GM12878 (cell line): ENCODE measurements around the gene RNF220. TPM values are rescaled to one million over a fixed set of nuclear protein-coding genes. Genes with fewer than 3 reads are reported as not detected.

Source experiments
- ATAC-seq: fragments of 200-7000 bp; cut with Tn5 transposase; 3 replicates; pipeline ENCODE4 v1.9.1; 2020; ENCODE audit warnings: mild to moderate bottlenecking, moderate library complexity
- BruUV-seq: library from RNA; stranded (reverse); fragments of 400-500 nt; replicated peaks from 2 replicates; lab custom pipeline; 2021; lab: Mats Ljungman, UMichigan
- CTCF ChIA-PET: fragments of 300-600 bp; sonication (Branson Sonifier 250); formaldehyde crosslinking; extraction: SDS; loops from one replicate; lab custom pipeline; 2021; ENCODE audit warnings: inconsistent platforms; lab: Yijun Ruan, JAX
- POLR2A ChIA-PET: fragments of 350-600 bp; formaldehyde crosslinking; extraction: SDS; loops from one replicate; lab custom pipeline; 2021; ENCODE audit warnings: inconsistent platforms; lab: Charles Lee
- RAD21 ChIA-PET: fragments of 300-600 bp; sonication (Branson Sonifier 250); formaldehyde crosslinking; loops from one replicate; lab custom pipeline; 2023; ENCODE audit warnings: antibody characterized with exemption; ENCODE audit not compliant: unreplicated experiment; lab: Charles Lee
- SMC1A ChIA-PET: fragments of 300-600 bp; sonication (Branson Sonifier 250); formaldehyde crosslinking; loops from one replicate; lab custom pipeline; 2023; ENCODE audit not compliant: unreplicated experiment, uncharacterized antibody; lab: Charles Lee
- DNase-seq: peaks from one replicate; pipeline ENCODE4 v3.0.0-alpha.2; 2011; ENCODE audit warnings: low read depth, low spot score
- FAIRE-seq: peaks from 3 replicates; lab custom pipeline; 2011; peaks lifted over from hg19 to GRCh38; lab: Jason Lieb, UNC
- H2AFZ ChIP-seq: 2 replicates; pipeline ENCODE4 v1.6.0; 2011; ENCODE audit warnings: low read depth, low read length, control low read depth; ENCODE audit not compliant: control insufficient read depth
- H3K27ac ChIP-seq: 2 replicates; pipeline ENCODE4 v1.5.1; 2011; ENCODE audit warnings: control low read depth; ENCODE audit not compliant: control insufficient read depth, insufficient read depth
- H3K27me3 ChIP-seq, 2 experiments: replicated peaks in 1 of 2; 2 replicates each; pipeline versions ENCODE4 v1.6.0 to v1.6.1; 2011; ENCODE audit warnings: low read length in 1 of 2; ENCODE audit not compliant: control insufficient read depth in 2 of 2, insufficient read depth in 2 of 2
- H3K36me3 ChIP-seq, 2 experiments: 2 replicates each; pipeline ENCODE4 v1.5.1; 2011; ENCODE audit warnings: low read length in 1 of 2; ENCODE audit not compliant: control insufficient read depth in 2 of 2, insufficient read depth in 2 of 2
- H3K4me1 ChIP-seq: 2 replicates; pipeline ENCODE4 v1.6.1; 2011; ENCODE audit warnings: mild to moderate bottlenecking, low read length, moderate library complexity, mixed read lengths; ENCODE audit not compliant: control insufficient read depth, insufficient read depth
- H3K4me2 ChIP-seq: 2 replicates; pipeline ENCODE4 v1.6.0; 2011; ENCODE audit warnings: control low read depth; ENCODE audit not compliant: control insufficient read depth, insufficient read depth
- H3K4me3 ChIP-seq: fragments of 200-600 bp; sonication (generic); 2 replicates; pipeline ENCODE4 v1.5.1; 2016
- H3K79me2 ChIP-seq: 2 replicates; pipeline ENCODE4 v1.6.0; 2011; ENCODE audit warnings: low read length; ENCODE audit not compliant: control insufficient read depth, insufficient read depth
- H3K9ac ChIP-seq: 2 replicates; pipeline ENCODE4 v1.8.0; 2011; ENCODE audit warnings: low read length, control low read depth, mixed read lengths; ENCODE audit not compliant: control insufficient read depth, insufficient read depth
- H3K9me3 ChIP-seq: replicated peaks from 3 replicates; pipeline ENCODE4 v1.5.1; 2011; ENCODE audit warnings: mild to moderate bottlenecking, low read length; ENCODE audit not compliant: control insufficient read depth, insufficient read depth
- H4K20me1 ChIP-seq: 2 replicates; pipeline ENCODE4 v1.6.0; 2011; ENCODE audit not compliant: control insufficient read depth, insufficient read depth
- MTA2 ChIP-seq: fragments of 450-650 bp; IDR thresholded peaks from 2 replicates; pipeline ENCODE4 v1.6.1; 2016; ENCODE audit warnings: low read depth, mild to moderate bottlenecking, moderate library complexity
- RAD21 ChIP-seq: IDR thresholded peaks from 2 replicates; pipeline ENCODE4 v1.6.1; 2011; ENCODE audit warnings: mild to moderate bottlenecking, low read depth, low read length, moderate library complexity; ENCODE audit not compliant: insufficient read depth
- SMC3 ChIP-seq: IDR thresholded peaks from 2 replicates; pipeline ENCODE4 v1.6.1; 2011; ENCODE audit warnings: low read length, improper control_type of control experiment, borderline replicate concordance
- SUZ12 ChIP-seq: fragments of 200-600 bp; sonication (generic); IDR thresholded peaks from one replicate; pipeline ENCODE4 v1.6.1; 2018; ENCODE audit warnings: antibody characterized with exemption, mild to moderate bottlenecking; ENCODE audit not compliant: unreplicated experiment
- WRNIP1 ChIP-seq: IDR thresholded peaks from 2 replicates; pipeline ENCODE4 v1.6.1; 2011; ENCODE audit warnings: low read depth, low read length, improper control_type of control experiment, borderline replicate concordance
- WGBS: methylation state at CpG from one replicate; pipeline ENCODE4 v1.1.6; 2016; ENCODE audit warnings: low lambda C conversion rate; ENCODE audit not compliant: insufficient replicate concordance, insufficient coverage; ENCODE audit errors: missing lambda C conversion rate; 5-methylcytosine and 5-hydroxymethylcytosine counted together
- in situ Hi-C: fragments of 300-500 bp; cut with MboI; formaldehyde crosslinking; loops from 9 replicates; pipeline ENCODE4 v1.14.3; 2018; ENCODE audit warnings: mixed read lengths
- intact Hi-C: fragments of 100-400 bp; cut with micrococcal nuclease; formaldehyde crosslinking; loops from one replicate; pipeline ENCODE4 v1.14.2; 2022; ENCODE audit not compliant: unreplicated experiment
- polyA plus RNA-seq, 11 experiments: library from polyadenylated mRNA; depleted of rRNA in 4 of 11; unstranded in 6 of 11; stranded (reverse) in 5 of 11; fragments of >200 nt; fragmentation: Nextera tagmentation in 4 of 11; fragmentation: Illumina TruSeq in 1 of 11; extraction: Ambion mirVana in 4 of 11; extraction: Trizol in 1 of 11; gene quantifications; 1 replicate in 1 of 11; 2 replicates in 10 of 11; pipeline versions ENCODE4 v1.2.1 to v1.2.3, GENCODE V29; 2011 to 2016; ENCODE audit warnings: inconsistent platforms in 2 of 11, missing spikeins in 2 of 11, low read depth in 1 of 11
- total RNA-seq, 4 experiments: library from RNA; depleted of rRNA in 3 of 4; stranded (reverse); fragments of >200 nt in 3 of 4; fragmentation: Illumina TruSeq in 1 of 4; extraction: Trizol in 1 of 4; gene quantifications; 2 replicates each; pipeline versions ENCODE4 v1.2.1 to v1.2.3, GENCODE V29; 2013 to 2021
- TF ChIP-seq, protein P1 (sequence below): IDR thresholded peaks from 2 replicates; pipeline ENCODE4 v1.6.1; 2012; ENCODE audit warnings: low read length, inconsistent platforms
- TF ChIP-seq, protein P2 (sequence below): fragments of 450-650 bp; IDR thresholded peaks from 2 replicates; pipeline ENCODE4 v1.6.1; 2018; ENCODE audit warnings: mild to moderate bottlenecking, low read depth, moderate library complexity; ENCODE audit not compliant: partially characterized antibody
- TF ChIP-seq, protein P3 (sequence below), 3 experiments: IDR thresholded peaks in 2 of 3; conservative IDR thresholded peaks in 1 of 3; 2 replicates each; pipeline ENCODE4 v1.5.1; 2011; ENCODE audit warnings: low read depth in 3 of 3, low read length in 3 of 3, mild to moderate bottlenecking in 3 of 3, control low read depth in 2 of 3, moderate library complexity in 2 of 3, inconsistent platforms in 1 of 3, mixed read lengths in 1 of 3; ENCODE audit not compliant: control insufficient read depth in 2 of 3, insufficient read depth in 1 of 3; ENCODE audit errors: extremely low read depth in 1 of 3

Gene RNF220
- total and polyA plus RNA-seq, 10 of the 15 experiments (the other 5 are each of a cell fraction or from before 2014, with no cell fraction given): 4.6 to 84.1 (median 53.7) TPM

DNA sequence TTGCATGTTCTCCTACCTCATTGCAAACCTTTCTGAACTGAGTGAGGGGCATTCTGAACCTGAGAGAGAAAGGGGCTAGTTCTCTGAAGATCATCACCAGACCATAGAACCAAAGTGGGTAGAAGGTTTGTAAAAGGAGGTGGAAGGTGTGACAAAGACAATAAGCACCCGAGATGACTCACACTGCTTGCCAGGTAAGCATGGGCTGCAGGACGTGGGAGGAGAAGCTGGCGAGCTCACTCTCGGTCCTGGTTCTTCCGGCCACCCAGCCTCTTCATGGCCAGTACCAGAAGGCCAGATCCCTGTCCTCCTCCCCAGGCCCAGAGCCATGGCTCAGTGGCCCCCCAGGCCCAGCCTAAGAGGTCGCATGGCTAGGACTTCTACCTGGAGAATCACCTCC, 140.9 kb downstream of the RNF220 start (continued):
- TF ChIP-seq, protein P1, sequence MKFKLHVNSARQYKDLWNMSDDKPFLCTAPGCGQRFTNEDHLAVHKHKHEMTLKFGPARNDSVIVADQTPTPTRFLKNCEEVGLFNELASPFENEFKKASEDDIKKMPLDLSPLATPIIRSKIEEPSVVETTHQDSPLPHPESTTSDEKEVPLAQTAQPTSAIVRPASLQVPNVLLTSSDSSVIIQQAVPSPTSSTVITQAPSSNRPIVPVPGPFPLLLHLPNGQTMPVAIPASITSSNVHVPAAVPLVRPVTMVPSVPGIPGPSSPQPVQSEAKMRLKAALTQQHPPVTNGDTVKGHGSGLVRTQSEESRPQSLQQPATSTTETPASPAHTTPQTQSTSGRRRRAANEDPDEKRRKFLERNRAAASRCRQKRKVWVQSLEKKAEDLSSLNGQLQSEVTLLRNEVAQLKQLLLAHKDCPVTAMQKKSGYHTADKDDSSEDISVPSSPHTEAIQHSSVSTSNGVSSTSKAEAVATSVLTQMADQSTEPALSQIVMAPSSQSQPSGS: no peak
- no peak for TF ChIP-seq MTA2
- TF ChIP-seq, protein P2, sequence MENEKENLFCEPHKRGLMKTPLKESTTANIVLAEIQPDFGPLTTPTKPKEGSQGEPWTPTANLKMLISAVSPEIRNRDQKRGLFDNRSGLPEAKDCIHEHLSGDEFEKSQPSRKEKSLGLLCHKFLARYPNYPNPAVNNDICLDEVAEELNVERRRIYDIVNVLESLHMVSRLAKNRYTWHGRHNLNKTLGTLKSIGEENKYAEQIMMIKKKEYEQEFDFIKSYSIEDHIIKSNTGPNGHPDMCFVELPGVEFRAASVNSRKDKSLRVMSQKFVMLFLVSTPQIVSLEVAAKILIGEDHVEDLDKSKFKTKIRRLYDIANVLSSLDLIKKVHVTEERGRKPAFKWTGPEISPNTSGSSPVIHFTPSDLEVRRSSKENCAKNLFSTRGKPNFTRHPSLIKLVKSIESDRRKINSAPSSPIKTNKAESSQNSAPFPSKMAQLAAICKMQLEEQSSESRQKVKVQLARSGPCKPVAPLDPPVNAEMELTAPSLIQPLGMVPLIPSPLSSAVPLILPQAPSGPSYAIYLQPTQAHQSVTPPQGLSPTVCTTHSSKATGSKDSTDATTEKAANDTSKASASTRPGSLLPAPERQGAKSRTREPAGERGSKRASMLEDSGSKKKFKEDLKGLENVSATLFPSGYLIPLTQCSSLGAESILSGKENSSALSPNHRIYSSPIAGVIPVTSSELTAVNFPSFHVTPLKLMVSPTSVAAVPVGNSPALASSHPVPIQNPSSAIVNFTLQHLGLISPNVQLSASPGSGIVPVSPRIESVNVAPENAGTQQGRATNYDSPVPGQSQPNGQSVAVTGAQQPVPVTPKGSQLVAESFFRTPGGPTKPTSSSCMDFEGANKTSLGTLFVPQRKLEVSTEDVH: no peak

DNA sequence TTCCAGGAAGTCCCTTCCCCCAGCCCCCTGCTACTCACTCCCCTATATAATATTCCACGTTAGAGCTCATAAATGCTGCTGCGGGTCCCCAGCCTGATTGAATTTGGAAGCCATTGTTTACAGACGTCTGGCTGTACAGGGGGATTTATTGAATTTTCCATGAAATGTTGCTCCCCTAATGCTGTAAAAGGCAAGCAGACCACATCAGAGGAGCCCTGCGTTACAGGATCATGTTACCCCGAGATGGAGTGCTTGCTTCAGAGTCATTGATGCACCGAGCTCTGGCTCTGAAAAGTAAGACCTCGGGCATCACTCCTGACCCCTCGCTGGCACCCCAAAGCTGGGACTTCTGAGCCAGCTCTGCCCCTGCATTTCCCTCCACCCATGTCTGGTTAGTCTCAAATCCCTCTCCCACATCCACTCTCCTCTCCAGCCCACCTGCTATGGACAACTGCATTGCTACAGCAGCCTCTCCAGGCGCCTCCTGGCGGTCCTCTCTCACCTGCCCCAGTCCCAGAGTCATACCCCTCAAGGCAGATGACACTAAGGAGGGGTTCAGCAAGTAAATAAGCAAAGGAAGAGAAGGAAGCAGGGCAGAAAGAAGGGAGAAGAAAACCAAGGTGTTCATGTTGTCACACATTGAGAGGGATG, 141.5 kb downstream of the RNF220 start:
- RAD21 ChIA-PET: no interaction called here
- FAIRE-seq: no peak
- peaks cover 7 to 9% of the 10 kb centered on the region in 2 experiments; a peak in 3 of 4 replicates for H3K27me3 ChIP-seq
- no peaks in the 10 kb centered on the region for H3K79me2 ChIP-seq
- H3K9me3 ChIP-seq: no peaks in the 10 kb centered on the region
- TF ChIP-seq, protein P3, sequence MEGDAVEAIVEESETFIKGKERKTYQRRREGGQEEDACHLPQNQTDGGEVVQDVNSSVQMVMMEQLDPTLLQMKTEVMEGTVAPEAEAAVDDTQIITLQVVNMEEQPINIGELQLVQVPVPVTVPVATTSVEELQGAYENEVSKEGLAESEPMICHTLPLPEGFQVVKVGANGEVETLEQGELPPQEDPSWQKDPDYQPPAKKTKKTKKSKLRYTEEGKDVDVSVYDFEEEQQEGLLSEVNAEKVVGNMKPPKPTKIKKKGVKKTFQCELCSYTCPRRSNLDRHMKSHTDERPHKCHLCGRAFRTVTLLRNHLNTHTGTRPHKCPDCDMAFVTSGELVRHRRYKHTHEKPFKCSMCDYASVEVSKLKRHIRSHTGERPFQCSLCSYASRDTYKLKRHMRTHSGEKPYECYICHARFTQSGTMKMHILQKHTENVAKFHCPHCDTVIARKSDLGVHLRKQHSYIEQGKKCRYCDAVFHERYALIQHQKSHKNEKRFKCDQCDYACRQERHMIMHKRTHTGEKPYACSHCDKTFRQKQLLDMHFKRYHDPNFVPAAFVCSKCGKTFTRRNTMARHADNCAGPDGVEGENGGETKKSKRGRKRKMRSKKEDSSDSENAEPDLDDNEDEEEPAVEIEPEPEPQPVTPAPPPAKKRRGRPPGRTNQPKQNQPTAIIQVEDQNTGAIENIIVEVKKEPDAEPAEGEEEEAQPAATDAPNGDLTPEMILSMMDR (IDR thresholded peaks at IDR 0.05 in 2 of 3, conservative IDR thresholded peaks at IDR 0.05 in 1 of 3; ENCODE audit: control insufficient read depth in 2 of 3, extremely low read depth in 1 of 3, insufficient read depth in 1 of 3, low read depth in 3 of 3, low read length in 3 of 3): peak in 1 of 3 experiments; percentile 23; a peak in 3 of 6 replicates
- TF ChIP-seq SMC3 (peak; percentile 24; the same call in 1 of the 2 replicates), SUZ12 (no peak), WRNIP1 (no peak), RAD21 (0 out of 2 replicates have a peak, but pooled peaks have one; percentile 4)
- SMC1A ChIA-PET: no interaction called here
- H3K4me3 ChIP-seq: no peak overlapping the region
- CTCF ChIA-PET: interaction anchor here (1.3 to 1.9 kb wide), 2 partner anchors 169 to 329 kb away, joined by 3 to 5 read pairs; no protein-coding TSS in a partner anchor
- no peaks in the 10 kb centered on the region for H4K20me1 ChIP-seq
- H3K36me3 ChIP-seq: no peaks in the 10 kb centered on the region
- no peaks in the 10 kb centered on the region for H3K4me1 ChIP-seq
- H2AFZ ChIP-seq: no peak overlapping the region
- no peak overlapping the region for H3K9ac ChIP-seq
- H3K4me2 ChIP-seq: no peak overlapping the region
- WGBS: 25% methylated on average over 9 of the region's 10 CpGs
- no peak for DNase-seq
- peak; percentile 33; the same call in 1 of the 3 replicates for ATAC-seq
- intact Hi-C loops: no loop called here
- no TSS peak for BruUV-seq
- no peak overlapping the region for H3K27ac ChIP-seq
- POLR2A ChIA-PET: interaction anchor here (0.5 kb wide), 1 partner anchor 1199 kb away, joined by 4 read pairs; no protein-coding TSS in a partner anchor
- in situ Hi-C loops: no loop called here
